ENCODE results near the gene MUC3A. TPM values are rescaled to one million over a fixed set of nuclear protein-coding genes. Genes with fewer than 3 reads are reported as not detected.
"Not testable (repeated sequence)": the region's sequence is repeated elsewhere in the genome, so short reads cannot be mapped to it uniquely, and the experiment has no call there.

The MUC3A gene
- total RNA-seq, 4 donors from 2014 or later, result under 0.01 to 0.23 TPM; not detected in 2

- TF ChIP-seq EP300 (IDR thresholded peaks at IDR 0.05) (no peak), POLR2A (IDR thresholded peaks at IDR 0.05; ENCODE audit: low read depth) (no peak), POLR2AphosphoS5 (IDR thresholded peaks at IDR 0.05) (no peak), CTCF (IDR thresholded peaks at IDR 0.05) (no peak)
- intact Hi-C loops (cut with DNase I), result no loop called here
- Histone ChIP-seq H3K4me1 (peaks cover 0 to 5% (median 0%) of the 10 kb centered on the region in 4 donors), H3K4me3 (no peak overlapping the region), H3K9me3 (no peaks in the 10 kb centered on the region), H3K27me3 (peaks cover 0 to 9% (median 2%) of the 10 kb centered on the region in 4 donors), H3K27ac (replicated peaks in 1 of 4) (no peak overlapping the region), H3K36me3 (no peaks in the 10 kb centered on the region)
- no peak for DNase-seq (ENCODE audit: extremely low spot score)
Observed at GRCh38 chr7:100921039-100921438, 28.3 kb upstream of the MUC3A start.

GRCh38 chr7:100923616-100924015 is 25.7 kb upstream of the MUC3A start:
- H3K27ac ChIP-seq (replicated peaks in 1 of 4); H3K9me3 ChIP-seq; intact Hi-C loops (cut with DNase I); H3K36me3 ChIP-seq; H3K4me3 ChIP-seq; H3K27me3 ChIP-seq; DNase-seq (ENCODE audit: extremely low spot score); H3K4me1 ChIP-seq: not testable (repeated sequence)
- 57% methylated on average over 4 of the region's 4 CpGs for WGBS

GRCh38 chr7:100929808-100930174 is 19.5 kb upstream of the MUC3A start:
- TF ChIP-seq CTCF (IDR thresholded peaks at IDR 0.05) (no peak), EP300 (IDR thresholded peaks at IDR 0.05) (no peak), POLR2A (IDR thresholded peaks at IDR 0.05; ENCODE audit: low read depth) (no peak), POLR2AphosphoS5 (IDR thresholded peaks at IDR 0.05) (no peak)
- DNase-seq (ENCODE audit: extremely low spot score), result no peak
- Histone ChIP-seq H3K36me3 (no peaks in the 10 kb centered on the region), H3K27ac (replicated peaks in 1 of 4) (no peak overlapping the region), H3K4me1 (no peaks in the 10 kb centered on the region), H3K9me3 (peaks cover 0 to 13% (median 7%) of the 10 kb centered on the region in 4 donors), H3K4me3 (no peak overlapping the region), H3K27me3 (peaks cover 0 to 7% (median 0%) of the 10 kb centered on the region in 4 donors)
- WGBS, result 95% methylated on average over 1 of the region's 1 CpG
- intact Hi-C loops (cut with DNase I), result no loop called here

- Histone ChIP-seq H3K36me3 (no peaks in the 10 kb centered on the region), H3K27ac (replicated peaks in 1 of 4) (no peak overlapping the region), H3K4me1 (no peaks in the 10 kb centered on the region), H3K4me3 (no peak overlapping the region), H3K27me3 (peaks cover 0 to 7% (median 0%) of the 10 kb centered on the region in 4 donors), H3K9me3 (peaks cover 0 to 13% (median 7%) of the 10 kb centered on the region in 4 donors)
- 71% methylated on average over 3 of the region's 4 CpGs for WGBS
- no peak for TF ChIP-seq POLR2A (IDR thresholded peaks at IDR 0.05; ENCODE audit: low read depth)
- TF ChIP-seq CTCF (IDR thresholded peaks at IDR 0.05), result no peak
- TF ChIP-seq POLR2AphosphoS5 (IDR thresholded peaks at IDR 0.05), result no peak
- no peak for TF ChIP-seq EP300 (IDR thresholded peaks at IDR 0.05)
- DNase-seq (ENCODE audit: extremely low spot score), result no peak
- intact Hi-C loops (cut with DNase I), result no loop called here
Observed at GRCh38 chr7:100933734-100934133, 15.6 kb upstream of the MUC3A start.

- H3K4me3 ChIP-seq; H3K27ac ChIP-seq (replicated peaks in 1 of 4); H3K27me3 ChIP-seq; H3K4me1 ChIP-seq; DNase-seq (ENCODE audit: extremely low spot score); intact Hi-C loops (cut with DNase I); H3K36me3 ChIP-seq: not testable (repeated sequence)
- peaks cover 0 to 13% (median 7%) of the 10 kb centered on the region in 4 donors for H3K9me3 ChIP-seq
- WGBS, result 66% methylated on average over 2 of the region's 2 CpGs
Observed at GRCh38 chr7:100935381-100935780, 14.0 kb upstream of the MUC3A start.

- H3K27ac ChIP-seq (replicated peaks in 1 of 4); H3K4me3 ChIP-seq; H3K4me1 ChIP-seq; DNase-seq (ENCODE audit: extremely low spot score); intact Hi-C loops (cut with DNase I); H3K27me3 ChIP-seq; H3K36me3 ChIP-seq: not testable (repeated sequence)
- peaks cover 0 to 13% (median 9%) of the 10 kb centered on the region in 4 donors for H3K9me3 ChIP-seq
- WGBS, result 89% methylated on average over 7 of the region's 7 CpGs
Observed at GRCh38 chr7:100936167-100936566, 13.2 kb upstream of the MUC3A start.

Data from esophagus muscularis mucosa (tissue), 4 donors.